Chondrocyte (in vitro differentiated cells): ENCODE results near the gene CIB2. TPM values are rescaled to one million over a fixed set of nuclear protein-coding genes. Genes with fewer than 3 reads are reported as not detected.

Experiments
- DNase-seq: peaks from one replicate; pipeline ENCODE4 v3.0.0; 2021; ENCODE audit warnings: mixed read lengths, low spot score
- H3K27ac Mint-ChIP-seq: one replicate; pipeline ENCODE4 v1.8.0; 2021; ENCODE audit warnings: mild to moderate bottlenecking, moderate library complexity, mixed read lengths; ENCODE audit not compliant: unreplicated experiment
- H3K27me3 Mint-ChIP-seq: 2 replicates; pipeline ENCODE4 v1.8.0; 2021; ENCODE audit warnings: low read depth, mixed read lengths
- H3K36me3 Mint-ChIP-seq: 2 replicates; pipeline ENCODE4 v1.8.0; 2021; ENCODE audit warnings: low read depth, mixed read lengths
- H3K4me1 Mint-ChIP-seq: 2 replicates; pipeline ENCODE4 v1.8.0; 2021; ENCODE audit warnings: low read depth, mild to moderate bottlenecking, mixed read lengths
- H3K4me3 Mint-ChIP-seq: one replicate; pipeline ENCODE4 v1.8.0; 2021; ENCODE audit warnings: mild to moderate bottlenecking, moderate library complexity, mixed read lengths; ENCODE audit not compliant: unreplicated experiment
- H3K9me3 Mint-ChIP-seq: 2 replicates; pipeline ENCODE4 v1.8.0; 2021; ENCODE audit warnings: low read depth, mixed read lengths
- CTCF ChIP-seq: fragments of 200-600 bp; sonication (generic); IDR thresholded peaks from 2 replicates; pipeline ENCODE4 v1.5.0; 2021; ENCODE audit warnings: antibody characterized with exemption, mild to moderate bottlenecking, moderate library complexity
- total RNA-seq: library from RNA; stranded (reverse); gene quantifications from 3 replicates; pipeline ENCODE4 v1.2.1, GENCODE V29; 2021

The CIB2 gene
- total RNA-seq, 1 donor from 2014 or later: 8.0 TPM

- Mint-ChIP-seq H3K9me3 (no peaks in the 10 kb centered on the region), H3K4me1 (peaks cover 54% of the 10 kb centered on the region), H3K27me3 (no peaks in the 10 kb centered on the region), H3K36me3 (no peaks in the 10 kb centered on the region), H3K27ac (no peak overlapping the region), H3K4me3 (no peak overlapping the region)
- DNase-seq: no peak
- no peak for TF ChIP-seq CTCF
Observed at GRCh38 chr15:78058401-78058935, 72.8 kb downstream of the CIB2 start.

GRCh38 chr15:78057803-78058202 is 73.4 kb downstream of the CIB2 start:
- Mint-ChIP-seq H3K27ac (no peak overlapping the region), H3K4me3 (no peak overlapping the region), H3K27me3 (no peaks in the 10 kb centered on the region), H3K4me1 (peaks cover 54% of the 10 kb centered on the region), H3K36me3 (peaks cover 3% of the 10 kb centered on the region), H3K9me3 (no peaks in the 10 kb centered on the region)
- no peak for DNase-seq
- TF ChIP-seq CTCF: no peak

GRCh38 chr15:78056714-78057269 is 74.5 kb downstream of the CIB2 start:
- Mint-ChIP-seq H3K4me3 (no peak overlapping the region), H3K27ac (peak overlapping the region; percentile 69), H3K4me1 (peaks cover 58% of the 10 kb centered on the region), H3K9me3 (no peaks in the 10 kb centered on the region), H3K27me3 (no peaks in the 10 kb centered on the region), H3K36me3 (peaks cover 6% of the 10 kb centered on the region)
- TF ChIP-seq CTCF: no peak
- no peak for DNase-seq

- no peak for TF ChIP-seq CTCF
- Mint-ChIP-seq H3K4me1 (peaks cover 57% of the 10 kb centered on the region), H3K4me3 (no peak overlapping the region), H3K36me3 (peaks cover 6% of the 10 kb centered on the region), H3K9me3 (no peaks in the 10 kb centered on the region), H3K27ac (peak overlapping the region; percentile 58), H3K27me3 (no peaks in the 10 kb centered on the region)
- DNase-seq: no peak
Observed at GRCh38 chr15:78055919-78056713, 75.1 kb downstream of the CIB2 start.

GRCh38 chr15:78054966-78055365 is 76.3 kb downstream of the CIB2 start:
- no peak overlapping the region for H3K27ac Mint-ChIP-seq
- no peaks in the 10 kb centered on the region for H3K9me3 Mint-ChIP-seq
- H3K4me1 Mint-ChIP-seq: peaks cover 64% of the 10 kb centered on the region
- no peak for TF ChIP-seq CTCF
- DNase-seq: no peak
- H3K4me3 Mint-ChIP-seq: no peak overlapping the region
- H3K27me3 Mint-ChIP-seq: no peaks in the 10 kb centered on the region
- peaks cover 7% of the 10 kb centered on the region for H3K36me3 Mint-ChIP-seq

Other genes starting within 250 kb of the CIB2 start
- gene TBC1D2B, start 53.7 kb downstream of the CIB2 start, total RNA-seq: 44.3 to 64.2 TPM (median 58.1 TPM) in 3 replicates
- gene SH2D7, start 38.9 kb downstream of the CIB2 start, total RNA-seq: not detected in 3 replicates
- gene IDH3A, start 17.9 kb upstream of the CIB2 start, total RNA-seq: 42.6 to 50.7 TPM (median 48.7 TPM) in 3 replicates
- gene ACSBG1, start 103.1 kb upstream of the CIB2 start, total RNA-seq: not detected in 3 replicates
- 0.26 to 0.27 TPM in 2 of 3 replicates, not detected in the other for gene DNAJA4, start 133.1 kb upstream of the CIB2 start, total RNA-seq
- 35.1 to 52.8 TPM (median 39.9 TPM) in 3 replicates for gene SKIC8, start 168.2 kb upstream of the CIB2 start, total RNA-seq
- not detected in 3 replicates for gene CRABP1, start 208.9 kb upstream of the CIB2 start, total RNA-seq